Small intestine (tissue), 7 donors: ENCODE data around the gene CD82. TPM values are rescaled to one million over a fixed set of nuclear protein-coding genes. Genes with fewer than 3 reads are reported as not detected.

ENCODE experiments used
- DNase-seq, 2 donors: peaks; one replicate each; pipeline versions ENCODE4 v3.0.0 to v3.0.0-alpha.2; 2013
- FAIRE-seq: peaks from 2 replicates; lab custom pipeline; 2012; peaks lifted over from hg19 to GRCh38; lab: Jason Lieb, UNC
- H3K27ac ChIP-seq, 3 donors: one replicate each; pipeline ENCODE4 v1.5.1; 2013; ENCODE audit warnings: low read length in 2 of 3, mild to moderate bottlenecking in 2 of 3, control low read depth in 1 of 3, inconsistent platforms in 1 of 3, low read depth in 1 of 3, moderate library complexity in 1 of 3
- H3K27me3 ChIP-seq, 3 donors: one replicate each; pipeline ENCODE4 v1.6.1; 2013; ENCODE audit warnings: low read length in 3 of 3, inconsistent platforms in 1 of 3; ENCODE audit not compliant: control insufficient read depth in 3 of 3, insufficient read depth in 3 of 3
- H3K36me3 ChIP-seq, 3 donors: one replicate each; pipeline ENCODE4 v1.6.1; 2013; ENCODE audit warnings: low read length in 3 of 3, inconsistent platforms in 1 of 3, low read depth in 1 of 3, mild to moderate bottlenecking in 1 of 3, moderate library complexity in 1 of 3; ENCODE audit not compliant: control insufficient read depth in 3 of 3, insufficient read depth in 2 of 3
- H3K4me1 ChIP-seq, 3 donors: one replicate each; pipeline ENCODE4 v1.6.1; 2013; ENCODE audit warnings: low read length in 2 of 3, inconsistent platforms in 1 of 3, low read depth in 1 of 3, mild to moderate bottlenecking in 1 of 3, moderate library complexity in 1 of 3; ENCODE audit not compliant: control insufficient read depth in 3 of 3, insufficient read depth in 2 of 3
- H3K4me3 ChIP-seq, 3 donors: one replicate each; pipeline ENCODE4 v1.5.1; 2013; ENCODE audit warnings: low read length in 3 of 3, control low read depth in 1 of 3, inconsistent platforms in 1 of 3, low read depth in 1 of 3, mild to moderate bottlenecking in 1 of 3, moderate library complexity in 1 of 3
- H3K9me3 ChIP-seq, 2 donors: one replicate each; pipeline ENCODE4 v1.6.1; 2013; ENCODE audit warnings: low read depth in 1 of 2, low read length in 1 of 2; ENCODE audit not compliant: control insufficient read depth in 2 of 2, insufficient read depth in 1 of 2
- WGBS, 3 donors: extraction: QIAGEN DNeasy Blood & Tissue Kit; methylation state at CpG; one replicate each; pipeline ENCODE4 v1.1.7; 2013; 5-methylcytosine and 5-hydroxymethylcytosine counted together
- polyA plus RNA-seq, 4 donors: library from polyadenylated mRNA; stranded (reverse) in 3 of 4; unstranded in 1 of 4; fragments of 200-250 nt in 3 of 4; fragments of 120-200 nt in 1 of 4; gene quantifications; one replicate each; pipeline versions ENCODE4 v1.2.1 to v1.2.3, GENCODE V29; 2013
- donor health status: healthy with polysubstance abuse.
- donor health status: control.
- donor health status: control.
- donor health status: Bipolar disorder and iron deficiency.
- donor health status: healthy.

Gene CD82
- polyA plus RNA-seq, 4 donors = 24.2 to 108 (median 69.9) TPM

- no peak overlapping the region for H3K27ac ChIP-seq
- H3K36me3 ChIP-seq = no peaks in the 10 kb centered on the region
- no peak for DNase-seq
- FAIRE-seq = no peak
- H3K27me3 ChIP-seq = peaks cover 0 to 3% (median 1%) of the 10 kb centered on the region in 3 donors
- peaks cover 0 to 3% (median 0%) of the 10 kb centered on the region in 3 donors for H3K4me1 ChIP-seq
- no peaks in the 10 kb centered on the region for H3K9me3 ChIP-seq
- H3K4me3 ChIP-seq = no peak overlapping the region
- 79 to 87% (median 82%) methylated on average over 7 of the region's 7 CpGs for WGBS, 3 donors
These were observed 35.5 kb upstream of the CD82 start for GRCh38 chr11:44529895-44530412.

- DNase-seq (peak in 1 of 2 donors; percentile 49), FAIRE-seq (no peak)
- H3K36me3 ChIP-seq = no peaks in the 10 kb centered on the region
- H3K4me1 ChIP-seq = peaks cover 0 to 3% (median 0%) of the 10 kb centered on the region in 3 donors
- peaks cover 0 to 3% (median 1%) of the 10 kb centered on the region in 3 donors for H3K27me3 ChIP-seq
- H3K27ac ChIP-seq = no peak overlapping the region
- WGBS, 3 donors = 49 to 65% (median 61%) methylated on average over 9 of the region's 9 CpGs
- H3K9me3 ChIP-seq = no peaks in the 10 kb centered on the region
- no peak overlapping the region for H3K4me3 ChIP-seq
These were observed 34.9 kb upstream of the CD82 start for GRCh38 chr11:44530413-44531115.

GRCh38 chr11:44531116-44531504 is 34.4 kb upstream of the CD82 start:
- Histone ChIP-seq H3K4me1 (peaks cover 0 to 3% (median 0%) of the 10 kb centered on the region in 3 donors), H3K9me3 (no peaks in the 10 kb centered on the region), H3K27me3 (peaks cover 0 to 3% (median 1%) of the 10 kb centered on the region in 3 donors), H3K27ac (no peak overlapping the region), H3K4me3 (no peak overlapping the region), H3K36me3 (no peaks in the 10 kb centered on the region)
- 60 to 75% (median 68%) methylated on average over 9 of the region's 9 CpGs for WGBS, 3 donors
- no peak for FAIRE-seq
- DNase-seq = no peak

GRCh38 chr11:44531636-44532035 is 33.8 kb upstream of the CD82 start:
- peaks cover 0 to 3% (median 1%) of the 10 kb centered on the region in 3 donors for H3K27me3 ChIP-seq
- 80 to 84% (median 80%) methylated on average over 8 of the region's 8 CpGs for WGBS, 3 donors
- FAIRE-seq (no peak), DNase-seq (no peak)
- no peak overlapping the region for H3K4me3 ChIP-seq
- H3K9me3 ChIP-seq = no peaks in the 10 kb centered on the region
- H3K36me3 ChIP-seq = no peaks in the 10 kb centered on the region
- peaks cover 0 to 3% (median 0%) of the 10 kb centered on the region in 3 donors for H3K4me1 ChIP-seq
- H3K27ac ChIP-seq = no peak overlapping the region

GRCh38 chr11:44532809-44533208 is 32.7 kb upstream of the CD82 start:
- DNase-seq = no peak
- no peaks in the 10 kb centered on the region for H3K36me3 ChIP-seq
- no peak for FAIRE-seq
- H3K9me3 ChIP-seq = no peaks in the 10 kb centered on the region
- H3K4me3 ChIP-seq = no peak overlapping the region
- H3K27ac ChIP-seq = no peak overlapping the region
- WGBS, 3 donors = 53 to 70% (median 53%) methylated on average over 4 of the region's 4 CpGs
- H3K4me1 ChIP-seq = peaks cover 0 to 3% (median 0%) of the 10 kb centered on the region in 3 donors
- peaks cover 0 to 3% (median 1%) of the 10 kb centered on the region in 3 donors for H3K27me3 ChIP-seq

- Histone ChIP-seq H3K27me3 (peaks cover 0 to 6% (median 1%) of the 10 kb centered on the region in 3 donors), H3K27ac (no peak overlapping the region), H3K36me3 (no peaks in the 10 kb centered on the region), H3K4me1 (no peaks in the 10 kb centered on the region), H3K4me3 (no peak overlapping the region), H3K9me3 (no peaks in the 10 kb centered on the region)
- no peak for FAIRE-seq
- no peak for DNase-seq
- 60 to 79% (median 63%) methylated on average over 5 of the region's 5 CpGs for WGBS, 3 donors
These were observed 31.3 kb upstream of the CD82 start for GRCh38 chr11:44533921-44534711.

GRCh38 chr11:44535191-44535980 is 30.1 kb upstream of the CD82 start:
- Histone ChIP-seq H3K9me3 (no peaks in the 10 kb centered on the region), H3K4me1 (no peaks in the 10 kb centered on the region), H3K4me3 (no peak overlapping the region), H3K27ac (no peak overlapping the region), H3K27me3 (peaks cover 0 to 6% (median 0%) of the 10 kb centered on the region in 3 donors), H3K36me3 (no peaks in the 10 kb centered on the region)
- no peak for DNase-seq
- 48 to 68% (median 58%) methylated on average over 16 of the region's 16 CpGs for WGBS, 3 donors
- no peak for FAIRE-seq
